ENCODE measurements around the gene PUS3.

The PUS3 gene

DNA sequence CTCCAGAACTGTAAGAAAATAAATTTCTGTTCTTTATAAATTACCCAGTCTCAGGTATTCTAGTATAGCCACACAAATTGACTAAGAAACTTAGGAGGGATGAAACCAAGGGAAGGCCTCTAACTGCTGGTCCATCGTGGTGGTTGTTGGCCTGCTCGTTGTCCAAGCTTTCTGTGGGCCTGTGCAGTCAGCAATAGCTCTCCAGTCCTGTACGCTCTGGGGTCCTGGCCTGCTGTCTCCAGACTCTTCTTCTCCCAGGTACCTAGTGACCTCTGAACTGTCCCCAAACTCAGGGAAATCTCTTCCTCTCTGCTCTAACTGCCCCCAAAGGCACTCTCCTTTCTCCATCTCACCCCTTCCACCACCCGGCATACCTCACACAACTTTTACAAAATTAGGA is 37.1 kb upstream of the PUS3 start:
- no peak for DNase-seq

DNA sequence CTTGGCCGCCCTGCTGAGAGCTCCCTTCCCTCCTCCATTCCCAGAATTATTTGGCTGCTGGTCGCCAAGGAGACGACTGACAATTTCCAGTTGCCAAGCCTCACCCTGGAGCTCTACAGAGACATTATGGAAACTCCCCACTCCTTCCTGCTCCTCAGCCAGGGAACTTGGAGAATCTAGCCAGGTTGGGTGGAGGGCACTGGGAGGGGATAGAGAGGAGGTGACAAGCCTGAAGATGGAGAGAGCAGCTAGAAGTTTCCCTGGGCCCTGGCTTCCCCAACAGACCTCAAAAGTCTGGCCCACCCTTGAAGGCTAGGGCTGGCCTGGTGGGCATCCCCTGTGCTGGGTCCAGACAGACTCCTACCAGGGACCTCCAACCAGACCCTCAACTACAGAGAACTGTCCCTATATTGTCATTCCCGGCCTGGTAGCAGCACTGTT is 36.1 kb upstream of the PUS3 start:
- DNase-seq, result no peak

DNA sequence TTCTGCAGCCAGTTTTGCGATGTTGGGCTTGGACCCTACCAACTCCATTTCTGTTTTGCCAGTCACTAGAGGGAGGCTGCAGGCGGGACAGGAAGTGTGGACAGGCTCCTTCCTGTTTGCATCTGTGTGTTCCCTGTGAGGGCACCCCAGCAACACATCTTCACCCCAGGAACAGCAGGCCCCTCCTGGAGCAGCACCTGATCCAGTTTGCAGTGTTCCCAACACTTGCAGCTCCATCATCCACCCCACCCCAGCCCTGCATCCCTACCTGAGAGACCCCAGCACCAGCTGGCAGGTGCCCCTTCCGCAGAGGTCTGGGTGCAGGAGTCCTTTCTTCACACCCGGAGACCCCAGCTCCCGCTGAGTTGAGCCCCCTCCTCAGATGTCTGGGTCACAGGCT is 35.4 kb upstream of the PUS3 start:
- no peak for DNase-seq

DNA sequence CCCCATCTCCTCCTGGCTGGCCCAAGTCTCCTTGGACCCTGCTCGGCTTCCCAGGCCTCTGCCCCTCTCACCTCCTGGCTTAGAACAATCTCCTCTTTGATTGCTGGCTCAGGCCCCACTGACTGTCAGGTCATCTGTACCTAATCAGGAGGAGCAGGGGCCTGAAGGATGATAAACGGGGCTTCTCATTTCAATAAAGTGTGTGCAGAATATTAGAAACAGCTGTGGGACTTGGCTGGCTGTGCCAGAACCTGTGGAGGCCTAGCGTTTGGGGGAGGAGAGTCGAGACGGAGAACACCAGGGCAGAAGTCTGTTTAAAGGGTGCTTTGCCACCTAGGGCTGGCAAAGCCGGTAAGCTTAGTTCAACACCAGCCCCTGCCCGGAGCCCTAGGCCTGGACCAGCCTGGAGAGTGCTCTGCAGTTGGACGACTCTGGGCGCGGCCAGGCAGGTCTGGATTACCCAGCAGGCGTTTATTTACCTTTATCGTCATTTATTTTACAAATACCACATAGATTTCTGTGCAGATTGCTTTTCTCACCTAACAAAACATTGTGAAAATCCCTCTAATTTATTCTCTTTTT is 32.7 kb upstream of the PUS3 start:
- no peak for DNase-seq

DNA sequence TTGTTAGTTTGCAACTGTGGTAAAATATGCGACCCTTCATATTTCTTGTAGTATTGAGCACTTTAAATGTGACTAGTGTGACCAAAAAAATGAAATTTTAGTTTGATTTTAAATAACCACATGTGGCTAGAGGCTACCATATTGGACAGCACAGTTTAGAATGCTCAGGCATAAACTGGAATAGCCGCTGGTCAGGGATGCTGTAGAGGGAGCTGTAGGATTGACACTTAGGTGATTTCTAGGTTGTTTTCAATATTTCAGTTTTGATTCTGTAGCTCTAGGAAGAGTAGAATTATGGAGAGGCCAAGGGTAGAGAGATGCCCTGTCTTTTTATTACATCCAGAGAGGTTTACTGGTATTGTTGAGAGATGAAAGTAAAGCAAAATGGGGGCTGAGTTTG is 32.0 kb upstream of the PUS3 start:
- no peak for DNase-seq

DNA sequence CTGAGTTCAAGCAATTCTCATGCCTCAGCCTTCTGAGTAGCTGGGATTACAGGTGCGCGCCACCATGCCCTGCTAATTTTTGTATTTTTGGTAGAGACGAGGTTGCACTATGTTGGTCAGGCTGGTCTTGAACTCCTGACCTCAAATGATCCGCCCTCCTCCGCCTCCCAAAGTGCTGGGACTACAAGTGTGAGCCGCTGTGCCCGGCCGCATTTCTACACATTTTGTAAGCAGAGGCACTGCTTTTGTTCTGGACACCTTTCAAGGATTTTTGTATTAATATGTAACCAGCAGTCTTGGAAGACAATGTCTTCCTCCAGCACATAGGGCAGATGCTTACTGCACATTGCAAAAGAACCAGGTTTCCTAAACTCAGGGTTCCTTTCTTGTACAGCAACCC is 31.5 kb upstream of the PUS3 start:
- DNase-seq, result no peak

DNA sequence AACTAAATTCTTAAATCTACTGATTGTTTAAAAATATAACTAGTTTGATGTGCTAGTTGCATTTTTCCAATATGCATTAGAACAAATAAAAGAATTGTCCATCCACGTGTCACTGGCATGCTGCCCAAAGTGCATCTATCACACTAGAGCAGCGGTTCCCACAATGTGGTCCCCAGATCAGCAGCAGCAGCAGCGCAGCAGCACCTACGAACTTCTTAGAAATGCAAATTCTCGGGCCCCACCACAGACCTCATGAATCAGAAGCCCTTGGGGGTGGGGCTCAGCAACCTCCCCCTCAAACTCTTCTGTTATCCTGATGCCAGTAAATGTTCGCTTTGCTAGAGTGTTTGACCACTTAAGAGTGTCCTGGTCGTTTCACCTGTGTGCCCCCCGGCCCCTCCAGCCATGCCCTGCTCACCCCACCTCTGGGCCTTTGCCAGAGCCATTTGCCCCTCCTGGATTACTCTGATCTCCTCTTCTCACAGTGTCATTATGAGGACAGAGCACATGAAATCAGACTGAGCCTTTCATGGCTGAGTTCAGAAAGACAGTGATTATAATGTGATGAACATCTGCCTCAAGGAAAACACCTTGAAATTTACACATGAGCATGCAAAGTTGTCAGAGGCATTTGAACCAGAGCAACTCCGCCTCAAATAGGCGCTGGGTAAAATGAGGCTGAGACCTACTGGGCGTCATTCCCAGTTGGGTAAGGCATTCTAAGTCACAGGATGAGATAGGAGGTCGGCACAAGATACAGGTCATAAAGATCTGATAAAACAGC is 30.2 kb upstream of the PUS3 start:
- no peak for DNase-seq

DNA sequence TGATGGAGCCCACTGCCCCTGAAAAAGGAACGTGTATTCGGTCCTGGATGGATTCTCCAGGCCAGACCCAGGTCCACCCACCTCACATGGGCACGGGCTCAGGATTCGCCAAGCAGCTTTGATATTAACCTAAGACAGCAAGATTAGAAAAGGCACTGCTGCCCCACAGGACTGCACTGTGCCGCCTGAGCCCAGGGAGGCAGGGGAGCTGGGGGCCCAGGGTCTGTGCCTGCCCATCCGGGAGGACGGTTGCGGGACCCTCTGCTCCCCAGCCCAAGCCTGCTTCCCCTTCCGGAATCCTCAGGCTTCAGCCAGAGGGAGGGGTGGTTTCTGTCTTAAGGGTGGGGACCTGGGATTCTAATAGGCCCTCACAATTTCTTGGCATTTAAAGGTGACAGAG is 29.3 kb upstream of the PUS3 start:
- DNase-seq, result no peak

DNA sequence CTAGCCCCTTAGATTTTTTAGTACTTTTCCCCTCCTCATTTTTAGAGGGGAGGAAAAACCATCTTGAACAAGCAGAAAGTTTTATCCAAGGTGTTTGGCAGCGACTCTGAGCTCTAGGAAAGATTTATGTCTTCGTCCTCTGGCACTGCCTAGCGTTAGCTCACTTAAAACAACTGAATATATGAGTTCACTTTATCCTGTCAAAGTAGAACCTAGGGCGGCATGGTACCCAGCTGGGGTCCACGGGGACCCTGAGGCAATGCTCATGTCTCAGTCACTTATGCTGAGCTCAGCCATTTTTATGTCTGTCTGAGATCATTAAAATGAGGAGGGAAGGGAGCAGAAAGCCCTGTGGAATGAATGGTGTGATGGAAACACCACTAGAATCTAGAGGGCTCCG is 28.7 kb upstream of the PUS3 start:
- DNase-seq, result no peak

DNA sequence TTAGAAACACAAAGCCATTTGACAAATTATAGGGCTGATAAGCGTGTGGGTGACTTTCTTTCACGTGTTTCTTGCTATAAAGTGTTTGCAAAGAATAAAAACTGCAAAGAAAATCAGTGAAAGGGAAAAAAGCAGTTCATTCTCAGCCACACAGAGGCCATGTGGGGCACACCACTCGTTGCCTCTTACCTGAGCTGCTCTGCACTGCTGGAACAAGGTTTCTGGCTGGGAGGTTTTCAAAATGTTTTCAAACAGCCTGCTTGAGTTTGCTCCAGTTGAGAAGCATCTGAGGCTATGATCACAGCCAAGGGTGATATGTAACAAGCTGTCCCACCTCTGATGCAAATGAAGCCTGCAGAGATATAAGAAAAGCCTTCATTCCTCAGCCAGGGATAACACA is 28.1 kb upstream of the PUS3 start:
- no peak for DNase-seq

DNA sequence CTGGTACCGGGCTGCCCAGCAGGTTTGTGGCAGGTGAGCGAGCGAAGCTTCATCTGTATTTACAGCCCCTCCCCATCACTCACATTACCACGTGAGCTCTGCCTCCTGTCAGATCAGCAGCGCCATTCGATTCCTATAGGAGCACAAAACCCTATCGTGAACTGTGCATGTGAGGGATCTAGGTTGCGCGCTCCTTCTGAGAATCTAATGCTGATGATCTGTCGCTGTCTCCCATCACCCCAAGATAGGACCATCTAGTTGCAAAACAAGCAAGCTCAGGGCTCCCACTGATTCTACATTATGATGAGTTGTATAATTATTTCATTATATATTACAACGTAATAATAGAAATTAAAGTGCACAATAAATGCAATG is 27.1 kb upstream of the PUS3 start:
- DNase-seq, result no peak

DNA sequence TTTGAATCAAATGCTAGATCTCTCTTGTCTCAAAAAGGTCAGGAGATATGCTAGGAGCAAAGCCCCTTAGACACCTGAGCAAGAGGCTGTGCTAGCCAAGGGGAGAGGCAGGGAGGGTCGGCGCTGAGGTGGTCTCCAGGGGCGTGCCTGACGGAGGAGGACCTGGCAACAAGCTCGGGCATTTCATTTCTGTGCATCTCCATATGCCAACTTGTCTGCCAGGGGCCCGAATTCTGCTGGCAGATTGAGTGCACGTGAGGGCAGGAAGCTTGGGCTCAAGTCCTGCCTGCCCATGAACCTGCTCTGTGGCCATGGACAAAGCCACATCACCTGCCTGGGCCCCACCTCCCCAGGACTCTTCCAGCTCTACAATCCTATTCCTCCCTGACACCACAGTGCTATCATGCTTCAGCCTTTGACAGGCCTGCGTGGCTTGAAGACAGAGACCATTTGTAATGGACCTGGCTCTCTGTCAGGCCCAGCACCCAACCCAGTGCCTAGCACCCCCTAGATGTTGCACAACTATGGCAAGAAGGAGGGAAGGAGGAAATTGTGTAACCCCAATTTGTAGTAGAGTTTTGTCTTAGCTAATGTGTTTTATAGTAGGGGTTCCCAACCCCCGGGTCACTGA is 26.6 kb upstream of the PUS3 start:
- no peak for DNase-seq

DNA sequence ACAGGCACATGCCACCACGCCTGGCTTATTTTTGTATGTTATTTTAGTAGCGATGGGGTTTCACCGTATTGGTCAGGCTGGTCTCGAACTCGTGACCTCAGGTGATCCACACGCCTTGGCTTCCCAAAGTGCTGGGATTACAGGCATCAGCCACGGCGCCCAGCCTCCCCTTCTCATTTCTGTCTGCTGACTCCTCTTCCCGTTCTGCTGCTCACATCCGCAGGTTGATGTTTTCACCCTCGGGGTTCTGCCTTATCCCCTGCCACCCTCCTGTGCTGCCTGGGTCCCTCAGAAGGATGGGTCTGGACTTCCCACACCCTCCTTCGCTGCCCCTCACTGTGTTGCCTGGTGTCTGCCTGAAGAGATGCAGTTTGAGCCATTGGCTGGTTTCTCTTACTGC is 23.7 kb upstream of the PUS3 start:
- DNase-seq, result no peak

DNA sequence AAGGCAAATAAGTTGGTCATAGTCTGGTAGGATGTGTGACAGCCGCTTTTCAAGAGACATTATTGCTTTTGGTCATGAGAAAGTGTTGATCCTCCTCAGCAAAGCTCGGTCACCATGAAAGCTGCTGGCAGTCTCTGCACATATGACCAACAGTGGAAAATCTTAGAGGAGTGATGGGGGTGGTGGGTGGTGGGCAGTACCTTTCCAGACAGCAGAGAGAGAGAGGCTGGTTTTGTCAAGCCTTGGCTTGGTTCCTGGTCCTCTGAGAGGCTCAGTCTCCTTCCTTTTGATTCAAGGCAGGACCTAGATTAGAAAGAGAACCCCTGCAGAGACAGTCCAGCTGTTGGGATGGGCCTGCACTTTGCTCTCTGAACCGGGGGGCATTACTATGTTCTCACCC is 22.8 kb upstream of the PUS3 start:
- DNase-seq, result no peak

DNA sequence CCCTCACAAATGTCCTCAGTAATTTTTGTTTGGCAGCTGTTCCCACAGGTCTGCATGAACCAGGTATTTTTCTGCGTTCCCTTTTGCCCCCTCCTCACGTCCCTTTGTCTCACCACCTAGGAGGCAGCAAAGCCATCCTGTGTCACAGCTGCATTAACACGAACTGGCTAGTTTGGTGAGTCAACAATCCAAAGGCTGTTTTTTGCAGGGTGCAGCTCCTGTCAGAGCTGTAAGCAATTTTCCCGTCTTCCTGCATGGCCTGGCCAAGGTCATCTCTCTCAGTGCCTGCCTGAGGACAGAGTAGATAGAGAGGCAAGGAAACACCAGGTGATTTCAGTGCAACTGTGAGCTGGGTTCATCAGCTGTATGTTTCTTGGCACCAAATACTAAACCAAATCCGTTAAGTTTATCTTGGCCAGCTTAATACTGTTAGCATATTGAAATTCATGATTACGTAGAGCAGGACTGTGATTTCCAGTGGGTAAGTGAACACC is 22.3 kb upstream of the PUS3 start:
- DNase-seq, result no peak

DNA sequence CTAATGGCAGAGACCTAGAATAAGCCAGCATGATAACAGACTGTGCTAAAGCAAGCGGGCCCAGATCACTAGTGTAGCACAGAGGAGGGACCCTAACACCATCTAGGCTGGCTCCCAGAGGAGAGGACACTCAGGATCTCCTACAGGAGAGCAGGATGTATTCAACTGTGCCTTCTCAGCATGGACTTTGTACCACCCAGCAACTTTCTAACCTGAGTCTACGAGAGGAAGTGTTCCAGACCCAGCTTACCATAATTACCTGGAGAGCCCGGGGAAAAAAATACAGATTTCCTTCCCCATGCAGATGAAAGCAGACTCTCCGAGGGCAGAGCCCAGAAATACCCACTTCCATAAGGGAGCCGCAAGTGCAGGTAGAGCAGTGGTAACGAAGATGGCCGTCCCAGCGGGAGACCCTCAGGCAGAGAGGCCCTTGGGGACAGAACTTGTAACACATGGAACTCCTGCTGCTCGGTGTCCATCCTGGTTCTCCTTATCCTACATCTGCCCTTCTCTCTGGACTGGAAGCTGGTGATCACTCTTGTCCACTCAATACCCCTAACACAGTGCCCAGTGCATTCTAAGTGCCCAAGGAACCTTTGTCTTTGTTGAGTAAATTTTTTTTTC is 21.5 kb upstream of the PUS3 start:
- DNase-seq, result no peak

DNA sequence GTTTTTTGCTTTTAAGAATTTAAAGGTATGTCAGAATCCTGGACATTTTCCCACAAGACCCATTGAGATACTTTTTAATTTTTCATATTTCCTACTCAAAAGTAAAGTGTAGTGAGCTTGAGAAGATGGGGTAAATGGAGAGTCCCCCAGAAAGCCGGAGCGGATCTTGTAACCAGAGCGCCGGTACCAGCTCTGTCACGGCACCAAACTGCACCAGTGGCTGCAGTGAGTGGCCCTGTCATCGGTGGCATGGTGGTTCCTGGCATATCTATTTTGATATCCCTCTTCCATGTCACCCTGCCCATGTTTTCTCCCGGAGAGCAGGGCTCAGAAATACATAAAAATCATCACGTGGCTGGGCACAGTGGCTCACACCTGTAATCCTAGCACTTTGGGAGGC is 20.6 kb upstream of the PUS3 start:
- no peak for DNase-seq

DNA sequence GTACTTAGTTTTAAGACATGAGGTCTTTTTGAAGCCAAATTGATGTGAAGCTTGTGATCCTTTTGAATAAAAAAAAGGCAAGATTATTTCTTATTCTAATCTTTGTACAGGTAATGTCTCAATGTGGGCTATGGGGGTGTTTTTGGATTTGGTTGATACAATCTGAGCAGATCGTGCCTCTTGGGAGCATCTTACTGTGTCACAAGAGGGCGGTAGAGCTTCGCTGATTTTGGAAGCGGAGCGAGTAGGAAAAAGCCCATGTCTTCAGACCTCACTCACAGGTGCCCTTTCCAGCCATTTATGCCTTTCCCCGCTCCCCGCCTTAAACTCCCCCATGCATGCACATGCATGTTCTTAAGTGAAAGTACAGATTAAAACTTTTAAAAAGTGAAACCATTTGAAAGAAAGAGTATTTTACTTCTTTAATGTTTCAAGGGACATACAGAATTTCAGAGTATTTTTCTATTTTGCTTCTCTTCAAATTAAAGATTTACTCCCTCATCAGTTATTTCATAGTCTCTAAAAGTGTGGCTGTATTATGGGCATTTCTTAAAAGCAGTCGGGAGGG is 20.1 kb upstream of the PUS3 start:
- DNase-seq, result peak; percentile 46

DNA sequence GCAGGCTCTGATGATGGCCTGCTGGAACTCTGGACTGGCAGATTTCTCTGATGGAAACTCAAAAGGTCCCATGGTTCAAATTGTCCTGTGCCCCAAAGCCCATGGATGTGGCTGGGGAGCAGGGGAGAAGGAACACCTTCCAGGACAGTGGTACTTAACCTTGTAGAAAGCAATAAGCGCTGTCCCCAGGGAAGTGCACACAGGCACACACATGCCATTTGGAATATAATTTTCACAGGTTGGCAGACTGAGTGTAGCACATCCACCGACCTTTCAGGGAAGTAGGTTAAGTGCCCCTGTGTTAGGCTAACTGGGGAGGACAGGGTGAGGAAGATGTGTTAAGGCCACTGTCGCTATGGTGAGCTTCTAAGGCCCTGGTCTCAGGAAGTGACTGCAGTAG is 19.1 kb upstream of the PUS3 start:
- DNase-seq, result no peak

DNA sequence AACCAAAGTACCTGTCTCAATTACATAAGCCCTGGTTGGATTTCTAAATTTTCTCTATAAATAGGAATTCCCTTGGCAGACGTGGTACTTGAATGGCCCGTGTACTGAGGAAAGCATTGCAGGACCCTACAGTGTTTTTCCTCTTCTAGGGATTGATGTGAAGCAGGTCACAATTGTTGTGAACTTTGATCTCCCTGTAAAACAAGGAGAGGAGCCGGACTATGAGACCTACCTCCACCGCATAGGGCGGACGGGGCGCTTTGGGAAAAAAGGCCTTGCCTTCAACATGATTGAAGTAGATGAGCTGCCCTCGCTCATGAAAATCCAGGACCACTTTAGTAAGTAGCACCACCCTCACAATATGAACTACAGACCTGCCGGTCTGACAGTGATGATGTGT is 18.0 kb upstream of the PUS3 start:
- no peak for DNase-seq

DNA sequence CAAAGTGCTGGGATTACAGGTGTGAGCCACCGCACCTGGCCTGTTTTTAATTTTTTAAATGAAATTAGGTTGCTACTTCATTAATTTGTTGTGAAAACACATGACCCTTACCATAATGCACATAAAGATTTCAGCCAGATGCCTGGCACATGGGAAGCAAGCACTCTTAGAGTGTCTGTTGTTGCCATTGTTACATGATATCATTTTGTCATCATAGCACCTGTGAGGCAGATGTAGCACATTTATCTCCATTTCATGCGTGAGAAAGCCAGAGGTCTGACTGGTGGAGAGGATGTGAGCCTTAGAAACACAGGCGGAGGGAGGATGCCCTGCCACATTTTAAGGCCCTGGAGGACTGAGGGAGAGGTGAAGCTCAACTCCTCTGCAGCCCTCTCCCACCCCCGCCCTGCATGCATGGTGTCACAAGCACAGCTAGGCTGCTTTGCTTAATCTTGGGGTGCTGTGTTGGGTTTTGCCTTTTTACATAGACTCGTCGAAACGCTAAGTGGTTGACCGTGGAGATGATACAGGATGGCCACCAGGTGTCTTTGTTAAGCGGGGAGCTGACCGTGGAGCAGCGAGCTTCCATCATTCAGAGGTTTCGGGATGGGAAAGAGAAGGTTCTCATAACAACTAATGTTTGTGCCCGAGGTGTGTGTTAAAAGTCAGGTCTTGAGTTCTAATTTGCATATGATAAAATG is 15.3 kb upstream of the PUS3 start:
- DNase-seq, result no peak

DNA sequence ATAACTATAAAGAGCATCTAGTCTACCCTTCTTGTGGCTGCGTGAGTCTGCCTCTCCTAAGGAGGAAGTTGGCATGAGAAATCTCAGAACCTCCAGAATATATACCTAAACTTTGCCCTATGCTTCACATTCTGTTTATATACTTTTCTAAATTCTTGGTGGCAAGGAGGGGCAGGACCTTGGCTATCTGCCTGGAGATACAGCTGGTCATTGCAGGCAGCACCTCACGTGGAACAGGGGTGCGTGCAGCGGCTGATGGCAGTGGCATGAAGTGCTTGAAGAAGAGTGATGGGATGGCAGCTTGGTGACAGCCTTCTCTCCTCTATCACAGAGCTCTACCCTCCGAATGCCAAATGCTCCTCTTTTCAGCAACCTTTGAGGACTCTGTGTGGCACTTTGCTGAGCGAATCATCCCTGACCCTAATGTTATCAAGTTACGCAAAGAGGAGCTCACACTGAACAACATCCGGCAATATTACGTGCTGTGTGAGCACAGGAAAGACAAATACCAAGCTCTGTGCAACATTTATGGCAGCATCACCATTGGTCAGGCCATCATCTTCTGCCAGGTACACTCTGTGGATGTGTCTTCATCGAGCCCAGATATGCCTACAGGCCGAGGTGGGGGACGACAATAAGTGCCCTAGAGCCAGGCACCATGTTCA is 13.8 kb upstream of the PUS3 start:
- DNase-seq, result no peak
